ENCODE measurements around the gene RNF144B. TPM values are rescaled to one million over a fixed set of nuclear protein-coding genes. Genes with fewer than 3 reads are reported as not detected.
"Not testable (repeated sequence)": the region's sequence is repeated elsewhere in the genome, so short reads cannot be mapped to it uniquely, and the experiment has no call there.

Gene RNF144B
- total and polyA plus RNA-seq, 9 of the 15 experiments (the other 6 are each of a cell fraction or from before 2014, with no cell fraction given): 0.01 TPM; not detected in 8

GRCh38 chr6:18406955-18407749 is 20.0 kb downstream of the RNF144B start:
- TF ChIP-seq SMARCA5 (IDR thresholded peaks at IDR 0.05) (no peak), SAFB (IDR thresholded peaks at IDR 0.05; ENCODE audit: borderline replicate concordance, low read depth, low read length) (no peak), CBFA2T3 (IDR thresholded peaks at IDR 0.05) (no peak), ZKSCAN8 (CRISPR knock-in tag; IDR thresholded peaks at IDR 0.05) (no peak), TRIM25 (IDR thresholded peaks at IDR 0.05; ENCODE audit: borderline replicate concordance) (no peak), NR2F6 (CRISPR knock-in tag; IDR thresholded peaks at IDR 0.05) (no peak), ZBED1 (IDR thresholded peaks at IDR 0.05) (no peak), HEY1 (CRISPR knock-in tag; IDR thresholded peaks at IDR 0.05; ENCODE audit: borderline replicate concordance) (no peak), HCFC1 (IDR thresholded peaks at IDR 0.05; ENCODE audit: low read depth, low read length) (no peak), POLR2AphosphoS5 (IDR thresholded peaks at IDR 0.05; ENCODE audit: control insufficient read depth, insufficient read depth, low read depth, low read length) (no peak)
- 2% methylated on average over 4 of the region's 4 CpGs for WGBS (ENCODE audit: insufficient coverage, low coverage, missing lambda C conversion rate)
- Histone ChIP-seq H3K9me3 (replicated peaks; ENCODE audit: control insufficient read depth, insufficient read depth, low read depth, low read length) (no peaks in the 10 kb centered on the region), H3K36me3 (ENCODE audit: control insufficient read depth, insufficient read depth, low read length) (no peaks in the 10 kb centered on the region), H3K9me1 (ENCODE audit: control insufficient read depth, insufficient read depth, low read length) (no peaks in the 10 kb centered on the region), H3K9ac (ENCODE audit: insufficient read depth in 1 of 2, low read depth in 2 of 2, low read length in 2 of 2) (no peak overlapping the region), H3K27ac (ENCODE audit: extremely low read depth, low read depth, low read length) (no peak overlapping the region), H3K4me1 (replicated peaks in 1 of 2; ENCODE audit: control insufficient read depth in 2 of 2, insufficient read depth in 2 of 2, low read length in 2 of 2) (no peaks in the 10 kb centered on the region), H3K4me3 (no peak overlapping the region), H3K27me3 (ENCODE audit: control insufficient read depth in 2 of 2, insufficient read depth in 2 of 2, low read length in 2 of 2) (peaks cover 0 to 6% of the 10 kb centered on the region in 2 experiments; a peak in 3 of 5 replicates), H3K79me2 (ENCODE audit: control insufficient read depth, insufficient read depth, low read length) (no peaks in the 10 kb centered on the region), H2AFZ (ENCODE audit: low read depth, low read length) (no peak overlapping the region), H4K20me1 (replicated peaks; ENCODE audit: control insufficient read depth, insufficient read depth, low read length) (no peaks in the 10 kb centered on the region), H3K4me2 (ENCODE audit: insufficient read depth, low read length) (no peak overlapping the region)
- CTCF ChIA-PET (ENCODE audit: low intra/inter-chr PET ratio): no interaction called here
- no TSS peak for BruUV-seq (replicated peaks)
- POLR2A ChIA-PET: interaction anchor here (0.7 kb wide), 1 partner anchor 865 kb away, joined by 3 read pairs; no protein-coding TSS in a partner anchor
- no peak for DNase-seq (ENCODE audit: extremely low read depth in 1 of 4, low spot score in 3 of 4)
- ATAC-seq: no peak
- intact Hi-C loops (cut with micrococcal nuclease) (no loop called here), in situ Hi-C loops (cut with MboI) (no loop called here)
- FAIRE-seq: no peak

- FAIRE-seq; H3K9ac ChIP-seq (ENCODE audit: insufficient read depth in 1 of 2, low read depth in 2 of 2, low read length in 2 of 2); H3K79me2 ChIP-seq (ENCODE audit: control insufficient read depth, insufficient read depth, low read length); H3K9me1 ChIP-seq (ENCODE audit: control insufficient read depth, insufficient read depth, low read length); DNase-seq (ENCODE audit: extremely low read depth in 1 of 4, low spot score in 3 of 4); H3K36me3 ChIP-seq (ENCODE audit: control insufficient read depth, insufficient read depth, low read length); H3K27me3 ChIP-seq (ENCODE audit: control insufficient read depth in 2 of 2, insufficient read depth in 2 of 2, low read length in 2 of 2); in situ Hi-C loops (cut with MboI); H3K4me3 ChIP-seq; H4K20me1 ChIP-seq (replicated peaks; ENCODE audit: control insufficient read depth, insufficient read depth, low read length); POLR2A ChIA-PET; H3K9me3 ChIP-seq (replicated peaks; ENCODE audit: control insufficient read depth, insufficient read depth, low read depth, low read length); H3K27ac ChIP-seq (ENCODE audit: extremely low read depth, low read depth, low read length); H2AFZ ChIP-seq (ENCODE audit: low read depth, low read length); intact Hi-C loops (cut with micrococcal nuclease); ATAC-seq; H3K4me1 ChIP-seq (replicated peaks in 1 of 2; ENCODE audit: control insufficient read depth in 2 of 2, insufficient read depth in 2 of 2, low read length in 2 of 2); H3K4me2 ChIP-seq (ENCODE audit: insufficient read depth, low read length); BruUV-seq (replicated peaks); CTCF ChIA-PET (ENCODE audit: low intra/inter-chr PET ratio): not testable (repeated sequence)
- WGBS (ENCODE audit: insufficient coverage, low coverage, missing lambda C conversion rate): 3% methylated on average over 11 of the region's 11 CpGs
These were observed 22.5 kb downstream of the RNF144B start for GRCh38 chr6:18409602-18410001.

Data from K562 (cell line).